SKM-1 (cell line): ENCODE measurements around the gene TLE1.
"Not testable (repeated sequence)": the region's sequence is repeated elsewhere in the genome, so short reads cannot be mapped to it uniquely, and the experiment has no call there.

ENCODE experiments used
- DNase-seq: peaks from one replicate; lab custom pipeline; 2025; ENCODE audit not compliant: unreplicated experiment; lab: John Stamatoyannopoulos, UW

Gene TLE1

DNA sequence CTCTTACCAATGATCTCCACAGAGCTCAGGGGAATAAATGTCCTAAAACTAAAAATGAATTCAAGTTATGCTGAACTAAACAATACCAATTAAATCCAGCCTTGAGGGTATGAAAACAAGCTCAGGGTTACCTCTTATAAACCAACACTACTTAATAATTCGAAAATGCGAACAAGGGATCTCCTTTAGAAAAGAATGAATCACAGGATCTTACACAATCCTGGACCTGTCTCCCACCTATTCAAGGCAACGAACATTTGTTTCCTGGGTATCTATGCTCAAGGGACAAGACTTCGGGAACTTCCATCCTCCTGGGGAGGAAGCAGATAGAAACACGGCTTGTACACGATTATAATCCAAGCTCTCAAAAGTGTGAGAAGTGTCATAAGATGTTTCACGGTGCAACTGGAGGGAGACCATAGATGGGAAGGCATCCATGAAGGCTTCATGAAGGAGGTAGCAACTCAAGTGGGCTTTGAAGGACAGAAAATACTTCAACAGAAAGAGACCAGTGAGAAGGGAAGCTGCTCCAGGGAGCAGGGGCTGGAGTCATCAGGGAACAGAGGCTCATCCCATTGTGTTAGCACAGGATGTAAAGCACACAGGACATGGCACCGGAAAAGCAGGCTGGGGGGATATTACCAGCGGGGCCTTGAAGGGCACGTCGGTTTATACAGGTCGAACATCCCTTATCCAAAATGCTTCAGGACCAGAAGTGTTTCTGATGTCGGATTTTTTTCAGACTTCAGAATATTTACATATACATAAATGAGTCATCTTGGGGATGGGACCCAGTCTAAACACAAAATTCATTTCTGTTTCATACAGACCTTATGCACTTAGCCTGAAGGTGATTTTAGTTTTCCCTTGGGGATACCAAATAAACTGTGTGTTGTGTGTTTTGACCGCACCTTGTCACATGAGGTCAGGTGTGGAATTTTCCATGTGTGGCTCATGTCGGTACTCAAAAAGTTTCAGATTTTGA is 87.4 kb downstream of the TLE1 start:
- no peak for DNase-seq

DNA sequence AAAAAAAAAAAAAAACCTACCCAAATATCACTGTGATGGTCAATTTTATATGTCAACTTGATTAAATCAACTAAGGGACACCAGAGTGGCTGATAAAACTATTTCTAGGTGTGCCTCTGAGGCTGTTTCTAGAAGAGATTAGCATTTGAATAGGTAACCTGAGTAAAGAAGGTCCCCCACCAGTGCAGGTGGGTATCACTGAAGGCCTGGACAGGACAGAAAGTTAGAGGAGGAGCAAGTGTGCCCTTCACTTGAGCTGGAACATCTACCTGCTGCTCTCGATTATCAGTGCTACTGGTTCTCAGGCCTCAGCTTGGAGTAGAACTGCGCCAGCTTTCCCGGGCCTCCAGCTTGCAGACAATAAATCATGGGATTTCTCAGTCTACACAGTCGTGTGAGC is 88.7 kb downstream of the TLE1 start:
- DNase-seq = no peak

DNA sequence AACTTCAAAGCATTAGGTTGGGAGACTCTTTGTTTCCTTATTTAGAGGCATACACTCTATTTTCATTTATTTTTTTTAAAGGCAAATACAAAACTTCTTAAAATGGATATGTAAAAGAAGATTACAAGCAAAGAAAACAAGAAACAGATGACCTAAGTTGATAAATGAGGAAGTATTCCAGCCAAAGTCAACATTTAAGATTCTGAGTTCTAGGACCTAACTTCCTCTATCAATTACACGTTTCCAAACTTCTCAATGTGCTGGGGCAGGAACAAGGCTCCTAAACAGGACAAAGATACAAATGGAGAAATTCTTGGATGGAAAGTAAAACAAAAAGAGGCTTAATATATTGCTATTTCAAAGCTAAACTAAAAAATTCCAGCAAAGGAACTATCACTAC is 89.5 kb downstream of the TLE1 start:
- no peak for DNase-seq

DNA sequence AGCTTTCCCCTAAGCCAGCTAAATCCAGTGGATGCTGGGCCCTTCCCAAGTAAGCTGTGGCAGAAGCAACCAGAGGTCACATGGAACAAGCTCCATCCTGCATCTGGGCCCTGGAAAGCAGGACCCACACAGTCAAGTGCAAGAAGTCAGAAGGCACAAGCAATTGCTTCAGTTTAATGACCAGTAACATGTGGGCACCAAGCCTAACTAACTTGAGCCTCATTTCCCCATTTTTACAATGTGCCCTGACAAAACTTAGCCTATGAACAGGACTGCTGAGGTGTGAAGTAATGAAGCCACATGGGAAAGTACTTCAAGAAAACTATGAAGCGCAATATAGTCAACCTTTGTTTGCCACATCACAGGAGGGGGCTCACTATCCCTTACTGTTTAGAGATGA is 90.5 kb downstream of the TLE1 start:
- DNase-seq = no peak

DNA sequence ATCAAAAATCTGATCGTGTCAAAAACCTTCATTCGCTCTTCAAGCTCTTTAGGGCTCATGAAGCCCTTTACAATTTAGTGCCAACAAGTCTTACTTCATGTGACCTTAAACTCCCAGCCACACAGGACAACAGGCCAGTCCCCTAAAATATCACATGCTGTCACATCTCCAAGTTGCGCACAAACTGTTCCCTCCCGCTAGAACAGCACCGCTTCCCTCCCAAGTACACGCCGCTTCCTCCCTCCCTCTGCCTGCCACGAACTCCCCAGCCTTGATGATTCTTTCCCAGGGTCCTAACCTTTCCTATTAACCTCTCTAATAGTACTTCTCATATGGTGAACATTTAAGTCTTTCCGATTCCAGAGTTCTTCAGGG is 91.2 kb downstream of the TLE1 start:
- no peak for DNase-seq

DNA sequence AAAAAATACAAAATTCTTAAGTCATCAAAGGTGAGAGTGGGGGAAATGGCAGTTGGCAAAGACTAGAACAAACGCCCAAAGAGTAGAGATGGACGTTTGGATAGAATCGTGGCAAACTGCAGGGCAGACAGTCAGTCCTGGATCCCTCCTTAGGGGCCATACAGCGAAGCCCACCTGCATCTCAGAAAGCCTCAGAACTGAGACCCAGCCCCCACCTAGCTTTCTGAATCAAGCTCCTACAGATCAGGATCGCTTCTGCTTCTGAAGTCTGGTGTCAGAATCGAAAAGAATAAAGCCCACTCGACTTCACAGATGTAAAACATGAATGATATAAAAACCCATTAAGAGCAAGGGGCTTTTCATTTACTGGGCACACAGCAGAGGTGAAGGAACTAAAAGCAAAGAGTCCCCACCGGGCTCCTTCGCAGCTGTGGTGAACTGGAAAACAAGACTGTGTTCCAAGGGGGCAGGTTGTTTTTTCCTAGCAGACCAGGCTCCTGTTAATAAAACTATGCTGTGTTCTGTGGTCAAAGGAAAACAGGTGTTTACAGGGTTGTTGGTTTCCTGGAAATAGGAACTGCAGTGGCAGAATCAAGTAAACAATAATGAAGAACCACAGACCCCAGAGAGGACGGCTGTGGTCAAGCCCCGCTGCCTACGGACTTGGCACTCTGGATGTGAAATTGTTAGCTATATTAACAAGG is 91.8 kb downstream of the TLE1 start:
- no peak for DNase-seq

DNA sequence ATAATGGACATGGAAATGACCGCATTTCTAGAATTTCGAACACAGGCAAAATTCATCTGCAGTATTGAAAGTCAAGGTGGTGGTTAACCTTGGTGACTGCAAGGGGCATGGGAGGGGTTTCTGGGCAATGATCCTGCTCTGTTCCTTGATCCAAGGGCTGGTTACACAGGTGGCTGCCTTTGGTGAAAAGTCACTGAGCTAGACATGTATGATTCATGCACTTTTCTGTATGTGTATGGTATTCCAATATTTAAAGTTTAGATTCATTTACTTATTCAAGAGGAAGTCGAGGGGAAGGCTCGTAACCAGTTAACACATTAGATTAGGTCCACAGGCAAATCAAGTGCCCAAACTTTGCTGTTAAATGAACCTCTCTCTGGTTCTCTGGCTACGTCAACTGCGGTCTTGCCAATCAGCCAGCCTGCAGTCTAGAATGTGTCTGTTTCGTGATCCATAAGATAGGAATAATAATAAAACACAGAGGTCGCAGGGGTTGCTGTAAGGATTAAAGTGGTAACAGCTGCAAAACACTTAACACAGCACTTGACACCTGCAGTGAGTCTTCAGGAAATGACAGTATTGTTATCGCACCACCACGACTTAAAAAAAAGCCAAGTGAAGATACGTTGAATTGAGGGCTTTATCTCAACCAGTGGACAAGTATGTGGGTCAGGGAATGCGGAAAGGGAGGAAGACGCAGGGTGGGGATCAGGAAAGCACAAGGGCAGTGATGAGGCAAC is 92.5 kb downstream of the TLE1 start:
- DNase-seq = no peak

DNA sequence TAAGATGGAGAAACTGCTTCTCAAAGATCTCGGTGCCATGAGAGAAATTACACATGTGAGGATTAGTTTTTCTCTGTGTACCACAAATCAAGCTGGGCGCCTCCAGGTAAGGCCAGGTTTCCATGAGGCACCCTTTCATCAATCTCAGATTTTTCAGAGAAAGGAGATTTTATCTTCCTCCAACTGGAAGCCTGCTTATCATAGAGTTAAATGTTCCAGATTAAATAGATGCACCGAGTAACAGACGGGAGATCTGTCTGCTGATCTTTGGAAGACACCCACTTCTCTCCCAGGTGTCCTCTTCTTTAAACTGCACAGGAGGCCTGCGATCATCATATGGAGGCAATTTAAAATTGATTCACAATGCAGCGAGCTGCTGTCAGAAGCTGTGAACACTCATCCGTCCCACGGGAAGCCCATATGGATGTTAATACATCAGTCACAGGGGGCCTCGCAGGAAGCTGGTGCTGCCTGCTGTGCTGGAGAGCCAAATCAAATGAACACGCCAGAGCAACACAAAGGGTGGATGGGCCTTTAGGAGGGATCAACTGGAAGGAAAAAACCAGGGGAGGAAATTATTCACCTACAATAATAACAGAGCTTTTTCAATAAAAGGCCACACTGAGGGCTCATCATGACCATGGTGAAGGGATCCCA is 93.3 kb downstream of the TLE1 start:
- no peak for DNase-seq

DNA sequence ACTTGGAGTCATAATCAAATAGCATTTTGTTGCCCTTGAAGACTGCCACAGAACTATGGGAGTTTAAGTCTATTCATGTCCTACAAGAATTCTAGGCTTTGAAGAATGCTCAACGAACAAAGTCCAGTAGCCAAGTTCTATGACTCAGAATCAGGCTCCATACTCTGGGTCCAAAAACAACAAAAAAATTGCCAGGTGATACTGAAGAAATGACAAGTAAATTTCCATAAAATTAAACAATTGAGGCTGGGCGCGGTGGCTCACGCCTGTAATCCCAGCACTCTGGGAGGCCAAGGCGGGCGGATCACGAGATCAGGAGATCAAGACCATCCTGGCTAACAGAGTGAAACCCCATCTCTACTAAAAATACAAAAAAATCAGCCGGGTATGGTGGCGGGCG is 94.1 kb downstream of the TLE1 start:
- not testable (repeated sequence) for DNase-seq

DNA sequence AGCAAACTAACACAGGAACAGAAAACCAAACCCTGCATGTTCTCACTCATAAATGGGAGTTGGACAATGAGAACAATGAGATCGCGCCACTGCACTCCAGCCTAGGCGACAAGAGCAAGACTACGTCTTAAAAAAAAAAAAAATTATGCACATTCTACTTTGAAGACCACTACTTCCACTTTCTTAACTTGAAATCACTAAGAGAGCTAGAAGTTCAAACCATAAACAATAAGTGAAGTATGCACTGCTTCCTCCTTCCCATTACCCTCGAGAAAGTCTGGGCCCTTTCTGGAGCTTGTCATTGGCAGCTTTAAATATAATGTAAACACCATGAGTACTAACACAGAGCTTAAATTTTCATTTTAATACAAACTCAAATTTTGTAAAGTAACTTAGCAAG is 94.9 kb downstream of the TLE1 start:
- DNase-seq = no peak

DNA sequence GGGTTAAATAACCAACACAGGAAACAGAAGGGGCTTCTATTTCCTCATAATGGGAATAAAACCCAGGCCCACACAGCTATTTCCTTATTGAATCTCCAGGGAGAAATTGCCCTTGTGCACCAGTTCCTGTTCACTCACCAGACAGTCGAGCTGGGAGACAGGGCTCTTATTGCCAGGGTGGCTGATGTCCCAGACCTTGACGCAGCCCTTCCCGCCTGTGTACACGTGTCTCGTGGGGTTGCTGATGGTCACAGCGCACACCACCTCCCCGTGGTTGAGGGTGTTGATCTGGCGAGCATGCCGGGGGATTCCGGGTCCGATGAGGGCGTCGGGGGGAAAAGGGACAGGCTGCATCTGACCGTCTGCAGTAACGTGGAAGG is 96.5 kb downstream of the TLE1 start:
- DNase-seq = no peak

DNA sequence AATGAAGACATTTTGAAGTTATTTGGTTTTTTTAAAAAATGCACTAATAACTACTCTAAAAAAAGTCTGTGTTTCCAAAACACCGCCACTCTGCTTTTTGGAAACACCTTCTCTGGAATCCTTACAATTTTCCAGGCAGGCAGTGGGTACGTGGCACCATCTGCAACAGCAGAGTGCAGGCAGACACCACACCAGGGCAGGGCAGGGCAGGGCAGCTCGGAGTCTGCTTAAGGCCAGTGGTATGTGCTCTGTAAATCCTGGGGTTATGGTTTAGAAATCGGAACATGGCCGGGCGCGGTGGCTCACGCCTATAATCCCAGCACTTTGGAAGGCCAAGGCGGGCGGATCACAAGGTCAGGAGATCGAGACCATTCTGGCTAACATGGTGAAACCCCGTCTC is 97.6 kb downstream of the TLE1 start:
- DNase-seq = no peak

DNA sequence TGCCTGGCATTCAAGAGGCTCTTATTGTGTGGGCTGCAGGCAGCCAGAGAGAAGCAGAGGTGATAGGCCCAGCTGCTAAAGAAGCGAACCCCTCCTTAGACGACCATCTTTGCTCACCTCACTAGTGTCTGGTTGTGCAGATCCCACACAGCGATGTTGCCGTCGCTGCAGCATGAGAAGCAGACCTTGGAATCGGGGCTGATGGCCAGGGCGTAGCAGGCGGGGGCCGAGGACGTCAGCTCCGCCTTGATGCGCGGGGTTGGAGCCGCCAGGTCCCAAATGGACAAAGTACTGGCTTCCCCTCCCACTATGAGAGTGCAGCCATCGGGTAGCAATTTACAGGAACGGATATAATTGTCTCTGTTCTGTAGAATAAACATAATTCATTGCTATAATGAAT is 98.7 kb downstream of the TLE1 start:
- no peak for DNase-seq

DNA sequence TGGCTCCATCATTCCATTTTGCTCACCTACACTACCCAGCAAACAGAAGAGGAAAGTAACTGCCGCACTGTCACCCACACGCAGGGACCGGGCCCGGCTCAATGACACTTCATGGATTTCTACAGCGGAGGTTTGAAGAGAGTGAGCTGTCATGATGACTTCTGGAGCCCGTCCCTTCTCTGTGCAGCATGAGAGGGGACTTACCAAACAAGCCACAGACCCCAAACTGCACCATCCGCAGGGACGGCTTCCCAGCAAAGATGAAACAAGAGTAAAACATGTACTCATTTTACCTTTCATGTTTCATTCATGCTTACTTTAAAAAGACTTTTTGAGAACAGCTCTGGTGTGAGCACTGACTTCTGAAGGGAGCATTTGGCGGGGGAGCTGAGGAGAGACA is 99.5 kb downstream of the TLE1 start:
- DNase-seq = no peak

DNA sequence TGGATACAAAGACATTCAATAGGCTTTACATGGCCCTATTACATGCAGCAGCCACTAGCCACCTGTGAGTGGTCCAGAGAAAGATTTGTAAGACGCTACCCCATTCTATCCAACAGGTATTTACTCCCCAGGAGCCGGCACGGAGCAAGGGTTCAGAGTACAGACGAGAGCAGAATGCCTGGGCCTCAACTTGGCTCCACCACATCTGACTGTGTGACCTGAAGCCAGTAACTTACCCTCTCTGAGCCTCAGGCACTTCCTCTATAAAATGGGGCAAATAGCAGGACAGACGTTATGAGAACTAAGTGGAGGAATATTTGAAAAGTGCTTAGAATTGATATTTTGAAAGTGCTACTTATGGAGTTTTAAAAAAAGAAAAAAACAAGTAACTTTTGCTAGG is 100.0 kb downstream of the TLE1 start:
- DNase-seq = no peak

DNA sequence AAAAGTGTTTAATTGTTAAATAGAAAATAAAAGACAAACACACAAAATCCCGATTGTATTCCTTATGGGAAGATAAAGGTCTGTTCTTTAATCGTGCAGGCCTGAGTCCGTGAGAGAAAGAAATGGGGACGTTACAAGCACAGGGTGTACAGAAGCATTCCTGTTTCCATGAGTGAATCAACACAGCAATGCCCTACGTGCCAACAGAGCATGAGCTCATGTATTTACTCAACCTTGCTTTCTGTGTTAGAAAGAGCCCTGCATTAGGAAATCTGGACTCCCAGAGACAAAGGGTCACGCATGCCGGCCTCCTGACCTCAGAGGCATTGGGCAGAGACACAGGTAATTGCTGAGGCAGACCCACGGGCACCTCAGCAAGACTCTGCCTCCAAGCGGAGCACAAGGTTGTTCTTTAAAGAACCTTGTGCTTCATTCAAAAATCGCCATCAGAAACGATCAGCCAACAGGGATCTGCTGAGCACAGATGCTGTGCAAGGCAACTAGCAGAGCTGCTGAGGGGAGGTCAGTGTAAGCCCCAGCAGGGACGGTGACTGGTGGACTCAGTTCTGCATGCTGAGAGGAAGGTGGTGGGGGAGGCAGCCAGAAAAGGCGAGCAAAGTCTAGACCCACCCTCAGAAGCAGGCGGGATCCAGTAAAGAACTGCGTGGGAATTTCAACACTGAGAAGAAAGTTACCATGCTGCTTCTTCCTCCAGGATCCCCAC is 101.0 kb downstream of the TLE1 start:
- DNase-seq = no peak

DNA sequence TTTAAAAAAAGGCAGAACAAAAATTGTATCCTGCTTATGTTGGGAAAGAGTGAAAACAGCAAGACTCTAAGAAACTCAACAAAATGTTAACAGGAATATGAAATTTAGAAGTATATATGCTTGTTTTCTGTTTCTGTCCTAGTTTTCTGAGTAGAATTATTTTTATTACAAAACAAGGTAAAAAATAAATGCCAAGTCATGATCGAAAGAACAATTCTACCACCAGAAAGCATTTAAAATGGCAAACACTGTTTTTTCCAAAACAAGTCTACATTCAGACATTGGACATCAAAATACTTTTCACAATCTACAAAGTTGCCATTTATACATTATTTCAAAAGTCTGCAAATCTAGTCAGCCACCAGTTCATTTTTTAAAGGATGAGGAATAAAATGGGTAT is 102.6 kb downstream of the TLE1 start:
- no peak for DNase-seq

DNA sequence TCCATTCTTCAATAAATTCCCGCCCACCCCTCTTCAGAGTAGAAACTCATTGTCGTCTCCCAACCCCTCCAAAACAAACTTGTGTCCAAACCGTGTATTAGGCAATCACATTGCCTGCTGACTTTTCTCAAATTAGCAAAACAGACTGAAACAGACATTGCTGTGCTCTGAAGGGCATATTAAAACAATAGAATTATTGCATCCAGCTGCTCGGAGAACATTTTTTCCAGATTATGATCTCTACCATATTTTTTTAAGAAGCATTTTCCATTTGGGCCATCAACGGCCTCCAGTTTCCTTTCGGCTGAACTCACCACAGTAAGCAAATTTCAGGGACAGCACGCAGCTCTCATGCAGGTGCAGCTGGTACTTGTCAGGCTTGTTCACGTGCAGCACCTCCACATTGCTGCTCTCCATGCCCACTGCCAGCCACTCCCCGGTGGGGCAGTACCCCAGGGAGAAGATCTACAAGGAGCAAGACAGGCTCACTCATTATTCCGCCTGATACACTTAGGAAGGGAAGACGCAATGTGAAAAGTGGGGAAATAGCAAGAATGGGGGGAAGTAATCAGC is 104.1 kb downstream of the TLE1 start:
- no peak for DNase-seq

DNA sequence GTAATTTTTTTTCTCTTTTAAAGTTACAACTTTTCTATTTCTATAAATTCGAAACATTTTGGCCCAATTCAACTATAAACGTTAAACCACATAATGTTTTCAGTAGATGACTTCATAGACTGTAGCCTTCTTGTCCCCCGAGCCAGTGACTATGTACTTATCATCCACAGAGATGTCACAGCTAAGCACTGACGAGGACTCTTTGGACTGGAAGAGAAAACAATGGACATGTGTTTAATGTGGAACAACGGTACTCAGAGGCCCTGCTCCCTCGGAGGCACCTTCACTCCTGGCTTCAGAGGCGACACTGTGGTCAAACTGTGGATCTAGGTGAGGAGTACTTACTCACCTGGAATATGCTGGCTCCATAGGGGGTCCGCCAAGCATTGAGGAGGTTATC is 105.2 kb downstream of the TLE1 start:
- no peak for DNase-seq

DNA sequence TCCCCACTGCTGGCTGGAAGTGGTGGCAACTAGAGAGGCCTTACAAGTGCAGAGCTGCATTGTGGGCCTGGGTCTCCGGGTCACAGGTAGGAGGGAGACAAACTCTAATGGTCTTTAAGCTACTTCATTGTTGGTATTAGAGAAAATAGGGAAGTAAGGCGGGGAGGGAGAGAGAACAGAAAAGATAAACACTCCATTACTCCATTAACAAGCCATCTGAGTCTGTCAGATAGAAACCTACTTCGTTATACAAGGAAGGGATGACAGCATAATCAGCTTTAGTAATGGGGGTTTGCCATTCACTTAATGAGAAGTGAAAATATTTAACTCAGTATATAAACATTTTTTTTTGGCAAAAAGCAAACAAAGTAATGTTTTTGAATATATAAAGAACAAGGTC is 107.4 kb downstream of the TLE1 start:
- no peak for DNase-seq
